WTC11 (cell line): ENCODE results near the gene CCDC74A. TPM values are rescaled to one million over a fixed set of nuclear protein-coding genes. Genes with fewer than 3 reads are reported as not detected.
"Not testable (repeated sequence)": the region's sequence is repeated elsewhere in the genome, so short reads cannot be mapped to it uniquely, and the experiment has no call there.

Experiments
- ATAC-seq: fragments of 200-7000 bp; cut with Tn5 transposase; 2 replicates; pipeline ENCODE4 v1.10.0; 2021; ENCODE audit warnings: mild to moderate bottlenecking, moderate library complexity
- CTCF ChIA-PET: fragments of 300-600 bp; sonication (Branson Sonifier 250); formaldehyde crosslinking; loops from one replicate; lab custom pipeline; 2021; ENCODE audit warnings: antibody characterized with exemption; lab: Charles Lee
- POLR2A ChIA-PET: fragments of 350-600 bp; sonication (Branson Sonifier 250); formaldehyde crosslinking; loops from one replicate; lab custom pipeline; 2021; ENCODE audit warnings: antibody characterized with exemption; lab: Charles Lee
- DNase-seq: peaks from one replicate; pipeline ENCODE4 v3.0.0; 2021; ENCODE audit warnings: low spot score
- H3K27ac Mint-ChIP-seq: 2 replicates; pipeline ENCODE4 v1.8.0; 2021; ENCODE audit warnings: mixed read lengths
- H3K27me3 Mint-ChIP-seq: 2 replicates; pipeline ENCODE4 v1.8.0; 2021; ENCODE audit warnings: low read depth, mild to moderate bottlenecking, moderate library complexity, mixed read lengths
- H3K36me3 Mint-ChIP-seq: 2 replicates; pipeline ENCODE4 v1.8.0; 2021; ENCODE audit warnings: mixed read lengths
- H3K4me1 Mint-ChIP-seq: 2 replicates; pipeline ENCODE4 v1.8.0; 2022; ENCODE audit warnings: mixed read lengths
- H3K4me3 Mint-ChIP-seq: 2 replicates; pipeline ENCODE4 v1.8.0; 2021; ENCODE audit warnings: mild to moderate bottlenecking, moderate library complexity, mixed read lengths
- H3K9me3 Mint-ChIP-seq: 2 replicates; pipeline ENCODE4 v1.8.0; 2021; ENCODE audit warnings: mixed read lengths
- CREM ChIP-seq: sonication (generic); formaldehyde crosslinking; IDR thresholded peaks from 2 replicates; pipeline ENCODE4 v1.8.1; 2022; ENCODE audit warnings: mild to moderate bottlenecking, missing genetic modification reagents, moderate library complexity
- ELF4 ChIP-seq: sonication (generic); formaldehyde crosslinking; IDR thresholded peaks from 2 replicates; pipeline ENCODE4 v1.8.1; 2022; ENCODE audit warnings: low read depth, mild to moderate bottlenecking, moderate library complexity, missing genetic modification reagents
- FOXJ3 ChIP-seq: sonication (generic); formaldehyde crosslinking; IDR thresholded peaks from 2 replicates; pipeline ENCODE4 v1.9.0; 2021; ENCODE audit warnings: missing genetic modification reagents, mild to moderate bottlenecking, borderline replicate concordance
- FOXK1 ChIP-seq: sonication (generic); formaldehyde crosslinking; IDR thresholded peaks from 2 replicates; pipeline ENCODE4 v1.8.0; 2022; ENCODE audit warnings: mild to moderate bottlenecking, moderate library complexity, missing genetic modification reagents
- JUN ChIP-seq: sonication (generic); formaldehyde crosslinking; IDR thresholded peaks from 2 replicates; pipeline ENCODE4 v1.8.0; 2023; ENCODE audit warnings: mild to moderate bottlenecking, missing genetic modification reagents
- NFATC4 ChIP-seq: fragments of 250-450 bp; sonication (Bioruptor Pico); IDR thresholded peaks from 2 replicates; pipeline ENCODE4 v1.9.0; 2021; ENCODE audit warnings: mild to moderate bottlenecking
- OVOL2 ChIP-seq: fragments of 250-450 bp; sonication (Bioruptor Pico); IDR thresholded peaks from 2 replicates; pipeline ENCODE4 v1.9.0; 2021; ENCODE audit warnings: mild to moderate bottlenecking, borderline replicate concordance
- RORB ChIP-seq: fragments of 250-450 bp; sonication (Bioruptor Pico); IDR thresholded peaks from 2 replicates; pipeline ENCODE4 v1.9.0; 2021; ENCODE audit warnings: mild to moderate bottlenecking
- TEAD4 ChIP-seq: sonication (generic); formaldehyde crosslinking; IDR thresholded peaks from 2 replicates; pipeline ENCODE4 v1.8.0; 2022; ENCODE audit warnings: mild to moderate bottlenecking, missing genetic modification reagents
- ZNF138 ChIP-seq: sonication (generic); formaldehyde crosslinking; conservative IDR thresholded peaks from 2 replicates; pipeline ENCODE4 v1.8.1; 2022; ENCODE audit warnings: mild to moderate bottlenecking, moderate library complexity, missing genetic modification reagents
- ZNF396 ChIP-seq: fragments of 250-450 bp; sonication (Bioruptor Pico); IDR thresholded peaks from 2 replicates; pipeline ENCODE4 v1.8.0; 2021; ENCODE audit warnings: mild to moderate bottlenecking, moderate library complexity, borderline replicate concordance
- ZNF671 ChIP-seq: fragments of 250-450 bp; sonication (Bioruptor Pico); IDR thresholded peaks from 2 replicates; pipeline ENCODE4 v1.8.0; 2021; ENCODE audit warnings: mild to moderate bottlenecking
- total RNA-seq: library from RNA; stranded (reverse); gene quantifications from 3 replicates; pipeline ENCODE4 v1.2.3, GENCODE V29; 2021
- TF ChIP-seq, protein P1 (sequence below): sonication (generic); formaldehyde crosslinking; IDR thresholded peaks from 2 replicates; pipeline ENCODE4 v1.8.0; 2023; ENCODE audit warnings: missing genetic modification reagents, mild to moderate bottlenecking, borderline replicate concordance
- TF ChIP-seq, protein P2 (sequence below): sonication (generic); formaldehyde crosslinking; IDR thresholded peaks from 2 replicates; pipeline ENCODE4 v1.8.1; 2023; ENCODE audit warnings: mild to moderate bottlenecking, missing genetic modification reagents
- TF ChIP-seq, protein P3 (sequence below): sonication (generic); formaldehyde crosslinking; IDR thresholded peaks from 2 replicates; pipeline ENCODE4 v1.8.1; 2023; ENCODE audit warnings: mild to moderate bottlenecking, missing genetic modification reagents, borderline replicate concordance
- TF ChIP-seq, protein P4 (sequence below): fragments of 250-450 bp; sonication (Bioruptor Pico); IDR thresholded peaks from 2 replicates; pipeline ENCODE4 v1.9.0; 2021; ENCODE audit warnings: moderate library complexity, mild to moderate bottlenecking, inconsistent platforms, borderline replicate concordance
- TF ChIP-seq, protein P5 (sequence below): sonication (generic); formaldehyde crosslinking; IDR thresholded peaks from 2 replicates; pipeline ENCODE4 v1.8.1; 2023; ENCODE audit warnings: mild to moderate bottlenecking, missing genetic modification reagents, moderate library complexity
- TF ChIP-seq, protein P6 (sequence below): sonication (generic); formaldehyde crosslinking; conservative IDR thresholded peaks from 2 replicates; pipeline ENCODE4 v1.8.1; 2022; ENCODE audit warnings: mild to moderate bottlenecking, missing genetic modification reagents
- TF ChIP-seq, protein P7 (sequence below): sonication (generic); formaldehyde crosslinking; IDR thresholded peaks from 2 replicates; pipeline ENCODE4 v1.8.1; 2022; ENCODE audit warnings: mild to moderate bottlenecking, moderate library complexity, missing genetic modification reagents

Gene CCDC74A
- total RNA-seq, 1 experiment from 2014 or later, result 16.7 TPM

DNA sequence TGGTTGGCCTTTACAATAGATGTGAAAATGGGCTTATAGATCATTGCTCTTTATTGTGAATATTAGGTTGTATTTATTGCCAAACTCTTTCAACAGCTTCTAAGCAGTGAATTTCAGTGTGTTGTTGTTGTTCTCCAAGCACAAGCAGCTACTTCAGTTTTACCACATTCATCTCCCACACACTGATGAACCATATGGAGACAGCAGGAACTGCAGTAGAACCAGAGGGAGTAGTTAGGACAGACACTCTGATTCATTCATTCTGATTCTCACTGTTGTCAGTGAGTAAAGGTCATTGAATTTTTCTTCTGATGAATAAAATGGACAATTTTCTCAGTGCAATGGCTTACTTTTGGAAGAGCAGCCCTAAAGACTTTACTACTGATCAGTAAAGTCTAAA lies 40.2 kb downstream of the CCDC74A start (continued):
- TF ChIP-seq, protein P1, sequence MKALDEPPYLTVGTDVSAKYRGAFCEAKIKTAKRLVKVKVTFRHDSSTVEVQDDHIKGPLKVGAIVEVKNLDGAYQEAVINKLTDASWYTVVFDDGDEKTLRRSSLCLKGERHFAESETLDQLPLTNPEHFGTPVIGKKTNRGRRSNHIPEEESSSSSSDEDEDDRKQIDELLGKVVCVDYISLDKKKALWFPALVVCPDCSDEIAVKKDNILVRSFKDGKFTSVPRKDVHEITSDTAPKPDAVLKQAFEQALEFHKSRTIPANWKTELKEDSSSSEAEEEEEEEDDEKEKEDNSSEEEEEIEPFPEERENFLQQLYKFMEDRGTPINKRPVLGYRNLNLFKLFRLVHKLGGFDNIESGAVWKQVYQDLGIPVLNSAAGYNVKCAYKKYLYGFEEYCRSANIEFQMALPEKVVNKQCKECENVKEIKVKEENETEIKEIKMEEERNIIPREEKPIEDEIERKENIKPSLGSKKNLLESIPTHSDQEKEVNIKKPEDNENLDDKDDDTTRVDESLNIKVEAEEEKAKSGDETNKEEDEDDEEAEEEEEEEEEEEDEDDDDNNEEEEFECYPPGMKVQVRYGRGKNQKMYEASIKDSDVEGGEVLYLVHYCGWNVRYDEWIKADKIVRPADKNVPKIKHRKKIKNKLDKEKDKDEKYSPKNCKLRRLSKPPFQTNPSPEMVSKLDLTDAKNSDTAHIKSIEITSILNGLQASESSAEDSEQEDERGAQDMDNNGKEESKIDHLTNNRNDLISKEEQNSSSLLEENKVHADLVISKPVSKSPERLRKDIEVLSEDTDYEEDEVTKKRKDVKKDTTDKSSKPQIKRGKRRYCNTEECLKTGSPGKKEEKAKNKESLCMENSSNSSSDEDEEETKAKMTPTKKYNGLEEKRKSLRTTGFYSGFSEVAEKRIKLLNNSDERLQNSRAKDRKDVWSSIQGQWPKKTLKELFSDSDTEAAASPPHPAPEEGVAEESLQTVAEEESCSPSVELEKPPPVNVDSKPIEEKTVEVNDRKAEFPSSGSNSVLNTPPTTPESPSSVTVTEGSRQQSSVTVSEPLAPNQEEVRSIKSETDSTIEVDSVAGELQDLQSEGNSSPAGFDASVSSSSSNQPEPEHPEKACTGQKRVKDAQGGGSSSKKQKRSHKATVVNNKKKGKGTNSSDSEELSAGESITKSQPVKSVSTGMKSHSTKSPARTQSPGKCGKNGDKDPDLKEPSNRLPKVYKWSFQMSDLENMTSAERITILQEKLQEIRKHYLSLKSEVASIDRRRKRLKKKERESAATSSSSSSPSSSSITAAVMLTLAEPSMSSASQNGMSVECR (CRISPR knock-in tag), result no peak
- no peak for TF ChIP-seq ZNF396
- TF ChIP-seq, protein P2, sequence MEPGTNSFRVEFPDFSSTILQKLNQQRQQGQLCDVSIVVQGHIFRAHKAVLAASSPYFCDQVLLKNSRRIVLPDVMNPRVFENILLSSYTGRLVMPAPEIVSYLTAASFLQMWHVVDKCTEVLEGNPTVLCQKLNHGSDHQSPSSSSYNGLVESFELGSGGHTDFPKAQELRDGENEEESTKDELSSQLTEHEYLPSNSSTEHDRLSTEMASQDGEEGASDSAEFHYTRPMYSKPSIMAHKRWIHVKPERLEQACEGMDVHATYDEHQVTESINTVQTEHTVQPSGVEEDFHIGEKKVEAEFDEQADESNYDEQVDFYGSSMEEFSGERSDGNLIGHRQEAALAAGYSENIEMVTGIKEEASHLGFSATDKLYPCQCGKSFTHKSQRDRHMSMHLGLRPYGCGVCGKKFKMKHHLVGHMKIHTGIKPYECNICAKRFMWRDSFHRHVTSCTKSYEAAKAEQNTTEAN (CRISPR knock-in tag), result no peak
- no peak for TF ChIP-seq ZNF671 (CRISPR knock-in tag)
- TF ChIP-seq ZNF138 (CRISPR knock-in tag), result no peak
- TF ChIP-seq, protein P3, sequence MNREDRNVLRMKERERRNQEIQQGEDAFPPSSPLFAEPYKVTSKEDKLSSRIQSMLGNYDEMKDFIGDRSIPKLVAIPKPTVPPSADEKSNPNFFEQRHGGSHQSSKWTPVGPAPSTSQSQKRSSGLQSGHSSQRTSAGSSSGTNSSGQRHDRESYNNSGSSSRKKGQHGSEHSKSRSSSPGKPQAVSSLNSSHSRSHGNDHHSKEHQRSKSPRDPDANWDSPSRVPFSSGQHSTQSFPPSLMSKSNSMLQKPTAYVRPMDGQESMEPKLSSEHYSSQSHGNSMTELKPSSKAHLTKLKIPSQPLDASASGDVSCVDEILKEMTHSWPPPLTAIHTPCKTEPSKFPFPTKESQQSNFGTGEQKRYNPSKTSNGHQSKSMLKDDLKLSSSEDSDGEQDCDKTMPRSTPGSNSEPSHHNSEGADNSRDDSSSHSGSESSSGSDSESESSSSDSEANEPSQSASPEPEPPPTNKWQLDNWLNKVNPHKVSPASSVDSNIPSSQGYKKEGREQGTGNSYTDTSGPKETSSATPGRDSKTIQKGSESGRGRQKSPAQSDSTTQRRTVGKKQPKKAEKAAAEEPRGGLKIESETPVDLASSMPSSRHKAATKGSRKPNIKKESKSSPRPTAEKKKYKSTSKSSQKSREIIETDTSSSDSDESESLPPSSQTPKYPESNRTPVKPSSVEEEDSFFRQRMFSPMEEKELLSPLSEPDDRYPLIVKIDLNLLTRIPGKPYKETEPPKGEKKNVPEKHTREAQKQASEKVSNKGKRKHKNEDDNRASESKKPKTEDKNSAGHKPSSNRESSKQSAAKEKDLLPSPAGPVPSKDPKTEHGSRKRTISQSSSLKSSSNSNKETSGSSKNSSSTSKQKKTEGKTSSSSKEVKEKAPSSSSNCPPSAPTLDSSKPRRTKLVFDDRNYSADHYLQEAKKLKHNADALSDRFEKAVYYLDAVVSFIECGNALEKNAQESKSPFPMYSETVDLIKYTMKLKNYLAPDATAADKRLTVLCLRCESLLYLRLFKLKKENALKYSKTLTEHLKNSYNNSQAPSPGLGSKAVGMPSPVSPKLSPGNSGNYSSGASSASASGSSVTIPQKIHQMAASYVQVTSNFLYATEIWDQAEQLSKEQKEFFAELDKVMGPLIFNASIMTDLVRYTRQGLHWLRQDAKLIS, result no peak
- no peak for TF ChIP-seq TEAD4
- no peak for TF ChIP-seq FOXJ3 (CRISPR knock-in tag)

DNA sequence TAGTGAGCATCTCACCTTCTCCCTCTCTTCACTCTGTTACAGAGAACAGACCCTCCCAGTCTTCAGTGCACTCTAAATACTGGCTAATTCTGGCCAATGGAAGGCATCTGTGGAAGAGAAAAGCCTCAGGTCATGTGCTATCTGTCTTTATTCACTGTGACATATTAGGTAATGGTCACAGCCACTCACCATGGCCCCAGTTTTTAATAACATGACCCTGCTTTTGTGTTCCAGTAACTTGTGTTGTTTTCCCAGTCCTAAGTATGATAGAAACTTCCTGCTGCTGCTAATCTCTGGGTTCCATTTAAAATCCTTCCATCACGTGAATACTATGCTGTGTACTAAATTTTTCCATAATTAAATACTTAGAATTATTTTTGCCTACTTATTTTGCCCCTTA lies 40.7 kb downstream of the CCDC74A start:
- H3K36me3 Mint-ChIP-seq, H3K9me3 Mint-ChIP-seq, H3K27ac Mint-ChIP-seq, H3K4me3 Mint-ChIP-seq, DNase-seq, H3K27me3 Mint-ChIP-seq, ATAC-seq, CTCF ChIA-PET, POLR2A ChIA-PET: not testable (repeated sequence)
- H3K4me1 Mint-ChIP-seq, result peaks cover 18% of the 10 kb centered on the region

DNA sequence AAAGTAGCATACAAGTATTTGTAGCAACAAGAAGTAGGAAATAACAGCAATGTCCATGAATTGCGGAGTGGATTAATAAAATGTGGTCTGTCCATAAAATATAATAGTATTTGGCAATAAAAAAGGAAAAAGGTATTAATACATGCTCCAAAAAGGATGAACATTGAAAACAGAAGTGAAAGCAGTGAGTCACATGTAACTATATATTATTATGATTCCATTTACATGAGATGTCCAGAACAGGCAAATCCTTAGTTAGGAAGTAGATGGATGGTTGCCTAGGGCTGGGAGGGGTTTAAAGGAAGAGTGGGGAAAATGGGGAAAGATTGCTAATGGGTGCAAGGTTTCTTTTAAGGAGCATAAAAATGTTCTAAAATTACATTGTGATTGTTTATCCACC lies 44.5 kb downstream of the CCDC74A start:
- CTCF ChIA-PET, result no interaction called here
- Mint-ChIP-seq H3K36me3 (no peaks in the 10 kb centered on the region), H3K4me3 (no peak overlapping the region), H3K27me3 (no peaks in the 10 kb centered on the region), H3K27ac (no peak overlapping the region), H3K4me1 (no peaks in the 10 kb centered on the region), H3K9me3 (no peaks in the 10 kb centered on the region)
- ATAC-seq (no peak), DNase-seq (no peak)
- TF ChIP-seq OVOL2 (CRISPR knock-in tag), result no peak
- TF ChIP-seq RORB (CRISPR knock-in tag), result no peak
- no peak for TF ChIP-seq JUN (CRISPR knock-in tag)
- no peak for TF ChIP-seq NFATC4 (CRISPR knock-in tag)
- TF ChIP-seq, protein P4, sequence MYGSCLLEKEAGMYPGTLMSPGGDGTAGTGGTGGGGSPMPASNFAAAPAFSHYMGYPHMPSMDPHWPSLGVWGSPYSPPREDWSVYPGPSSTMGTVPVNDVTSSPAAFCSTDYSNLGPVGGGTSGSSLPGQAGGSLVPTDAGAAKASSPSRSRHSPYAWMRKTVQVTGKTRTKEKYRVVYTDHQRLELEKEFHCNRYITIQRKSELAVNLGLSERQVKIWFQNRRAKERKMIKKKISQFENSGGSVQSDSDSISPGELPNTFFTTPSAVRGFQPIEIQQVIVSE (CRISPR knock-in tag), result no peak
- TF ChIP-seq TEAD4, result no peak
- no peak for TF ChIP-seq ELF4
- TF ChIP-seq, protein P5, sequence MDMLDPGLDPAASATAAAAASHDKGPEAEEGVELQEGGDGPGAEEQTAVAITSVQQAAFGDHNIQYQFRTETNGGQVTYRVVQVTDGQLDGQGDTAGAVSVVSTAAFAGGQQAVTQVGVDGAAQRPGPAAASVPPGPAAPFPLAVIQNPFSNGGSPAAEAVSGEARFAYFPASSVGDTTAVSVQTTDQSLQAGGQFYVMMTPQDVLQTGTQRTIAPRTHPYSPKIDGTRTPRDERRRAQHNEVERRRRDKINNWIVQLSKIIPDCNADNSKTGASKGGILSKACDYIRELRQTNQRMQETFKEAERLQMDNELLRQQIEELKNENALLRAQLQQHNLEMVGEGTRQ (CRISPR knock-in tag), result no peak
- TF ChIP-seq, protein P6, sequence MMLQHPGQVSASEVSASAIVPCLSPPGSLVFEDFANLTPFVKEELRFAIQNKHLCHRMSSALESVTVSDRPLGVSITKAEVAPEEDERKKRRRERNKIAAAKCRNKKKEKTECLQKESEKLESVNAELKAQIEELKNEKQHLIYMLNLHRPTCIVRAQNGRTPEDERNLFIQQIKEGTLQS (CRISPR knock-in tag), result no peak
- TF ChIP-seq CREM (CRISPR knock-in tag), result no peak
- TF ChIP-seq, protein P7, sequence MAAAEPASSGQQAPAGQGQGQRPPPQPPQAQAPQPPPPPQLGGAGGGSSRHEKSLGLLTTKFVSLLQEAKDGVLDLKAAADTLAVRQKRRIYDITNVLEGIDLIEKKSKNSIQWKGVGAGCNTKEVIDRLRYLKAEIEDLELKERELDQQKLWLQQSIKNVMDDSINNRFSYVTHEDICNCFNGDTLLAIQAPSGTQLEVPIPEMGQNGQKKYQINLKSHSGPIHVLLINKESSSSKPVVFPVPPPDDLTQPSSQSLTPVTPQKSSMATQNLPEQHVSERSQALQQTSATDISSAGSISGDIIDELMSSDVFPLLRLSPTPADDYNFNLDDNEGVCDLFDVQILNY (CRISPR knock-in tag), result no peak
- no peak for TF ChIP-seq FOXK1 (CRISPR knock-in tag)
- POLR2A ChIA-PET, result no interaction called here
